NOMO-1 (cell line): ENCODE results near the gene SH3TC2.
A peak's percentile ranks its signal among the peaks of the same experiment; 100 is the strongest.

Experiments
- DNase-seq, 2 experiments: peaks; one replicate each; lab custom pipeline; 2025; ENCODE audit not compliant: unreplicated experiment in 2 of 2; lab: John Stamatoyannopoulos, UW

The SH3TC2 gene

DNA sequence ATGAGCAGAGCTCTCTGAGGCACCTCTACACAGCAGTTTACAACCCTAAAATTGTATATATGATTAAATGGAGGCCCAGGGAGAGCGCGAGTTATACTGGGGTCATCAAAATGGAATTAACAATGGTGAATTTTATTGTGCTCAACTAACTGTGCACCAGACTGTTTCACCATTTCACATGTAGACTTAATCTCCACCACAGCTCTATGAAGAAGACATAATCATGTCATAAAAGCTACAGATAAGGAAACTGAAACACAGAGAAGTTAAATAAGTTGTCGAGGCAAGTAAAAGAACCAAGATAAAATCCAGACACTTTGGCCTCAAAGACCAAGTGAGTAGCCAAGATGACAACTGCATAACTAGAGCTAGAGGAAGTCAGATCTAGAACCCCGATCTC, 1.5 kb downstream of the SH3TC2 start:
- DNase-seq, result no peak

DNA sequence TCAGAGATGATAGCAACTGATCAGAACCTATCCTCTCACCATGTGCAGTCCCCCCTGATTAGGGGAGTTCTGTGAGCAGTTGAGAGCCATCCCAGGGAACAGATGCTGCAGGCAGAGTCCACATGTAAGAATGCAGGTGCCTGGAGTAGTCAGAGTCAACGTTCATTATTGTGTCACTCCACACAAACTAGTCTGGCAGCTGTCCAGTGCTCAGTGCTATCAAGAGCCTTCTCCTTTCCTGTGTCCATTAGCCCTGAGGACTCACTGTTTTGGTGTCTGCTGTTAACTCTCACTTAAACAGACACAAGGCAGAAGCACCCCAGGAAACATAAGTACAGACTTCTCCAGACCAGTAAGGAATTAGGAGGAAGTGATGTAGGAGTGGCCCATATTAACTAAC, 2.5 kb downstream of the SH3TC2 start:
- peak in 1 of 2 experiments; percentile 27 for DNase-seq

- no peak for DNase-seq
These were observed 6.2 kb downstream of the SH3TC2 start for GRCh38 chr5:149056616-149057165.

DNA sequence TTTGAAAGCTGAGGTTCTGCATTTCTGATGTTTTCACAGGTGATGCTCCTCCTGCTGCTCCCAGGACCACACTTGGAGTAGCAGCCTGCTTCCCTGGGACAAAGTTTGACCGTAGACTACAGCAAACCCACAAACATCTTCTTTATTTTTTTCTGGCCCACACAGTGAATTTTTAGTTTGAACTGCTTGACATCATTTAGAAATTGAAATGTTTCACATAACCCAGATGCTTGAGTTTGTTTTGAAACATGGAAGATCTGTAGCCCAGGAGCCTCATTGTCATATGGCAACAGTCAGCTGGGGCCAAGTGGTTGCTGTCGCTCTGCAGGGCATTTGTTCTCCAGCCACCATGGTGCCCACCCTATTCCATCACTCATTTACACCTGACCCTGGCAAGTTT, 8.4 kb downstream of the SH3TC2 start:
- no peak for DNase-seq

DNA sequence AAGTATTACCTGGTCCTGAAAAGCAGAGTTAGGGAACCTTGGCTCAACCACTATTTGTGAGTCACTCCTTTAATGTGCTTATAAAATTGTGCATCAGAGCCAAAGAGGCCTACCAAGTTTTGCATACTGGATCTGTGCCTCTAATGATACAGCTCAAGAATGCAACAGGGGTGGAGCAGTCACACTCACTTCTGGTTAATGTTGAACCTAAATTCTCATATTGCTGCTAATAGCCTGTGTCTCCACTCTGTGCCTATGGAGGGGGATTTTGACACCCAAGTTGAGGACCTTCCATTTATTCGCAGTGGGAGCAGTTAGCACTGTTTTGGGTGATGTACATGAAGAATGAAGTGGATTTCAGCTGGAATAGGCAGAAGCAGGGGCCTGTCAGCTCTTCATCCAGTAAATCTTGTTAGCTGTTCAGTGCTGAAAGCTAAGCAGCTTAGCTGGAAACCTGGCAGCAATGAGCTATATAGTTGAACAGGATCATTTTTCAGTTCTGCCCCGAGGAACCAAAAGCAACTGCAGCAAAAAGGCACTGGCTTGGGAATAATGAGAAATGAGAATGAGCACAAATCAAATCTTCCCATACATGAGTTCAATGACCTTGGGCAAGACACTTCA, 9.7 kb downstream of the SH3TC2 start:
- no peak for DNase-seq

GRCh38 chr5:149049371-149049781, 13.5 kb downstream of the SH3TC2 start:
- no peak for DNase-seq

- no peak for DNase-seq
These were observed 14.1 kb downstream of the SH3TC2 start for GRCh38 chr5:149048811-149049210.

GRCh38 chr5:149047462-149047861, 15.4 kb downstream of the SH3TC2 start:
- no peak for DNase-seq

GRCh38 chr5:149046196-149046829, 16.5 kb downstream of the SH3TC2 start:
- no peak for DNase-seq

GRCh38 chr5:149045089-149045460, 17.8 kb downstream of the SH3TC2 start:
- DNase-seq, result peak in 1 of 2 experiments; percentile 44

- no peak for DNase-seq
These were observed 18.3 kb downstream of the SH3TC2 start for GRCh38 chr5:149044453-149045088.

DNA sequence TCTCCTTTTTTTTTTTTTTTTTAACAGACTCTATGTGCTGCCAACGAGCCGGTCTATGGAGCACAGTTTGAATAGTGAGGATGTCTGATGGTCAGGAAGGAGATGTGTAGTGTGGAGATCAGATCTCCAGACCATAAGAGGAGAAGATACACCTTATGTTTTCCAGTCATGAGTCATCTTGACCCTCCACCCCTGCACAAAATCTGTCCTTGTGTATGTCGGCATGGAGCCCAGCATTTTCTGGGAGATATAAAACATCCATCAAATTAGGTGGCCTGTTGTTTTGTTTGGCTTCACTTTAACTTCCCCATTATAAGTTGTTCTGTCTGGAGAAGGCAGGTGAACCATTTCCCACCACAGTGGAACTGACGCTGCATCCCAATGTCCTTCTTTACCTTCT, 19.2 kb downstream of the SH3TC2 start:
- DNase-seq, result no peak

- peak in 1 of 2 experiments; percentile 21 for DNase-seq
These were observed 20.0 kb downstream of the SH3TC2 start for GRCh38 chr5:149042865-149043264.

DNA sequence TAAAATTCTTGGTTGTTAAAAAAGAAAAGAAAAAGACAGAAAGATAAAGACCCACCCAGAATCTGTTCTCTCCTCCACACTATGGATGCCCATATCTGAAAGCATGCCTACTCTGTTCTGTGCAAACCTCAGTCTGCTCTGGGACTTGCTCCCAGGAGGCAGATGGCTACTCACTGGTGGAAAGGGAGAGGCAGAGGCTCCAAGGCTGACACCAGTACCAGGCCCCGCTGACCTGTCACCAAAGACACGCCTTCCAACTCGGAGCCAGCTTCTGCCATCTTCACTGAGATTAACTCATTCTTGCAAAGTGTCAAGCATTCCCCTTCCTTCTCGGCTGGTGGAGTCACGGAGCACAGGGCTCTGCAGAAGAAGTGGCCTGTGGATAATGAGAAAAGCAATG, 21.6 kb downstream of the SH3TC2 start:
- no peak for DNase-seq

- DNase-seq, result no peak
These were observed 22.4 kb downstream of the SH3TC2 start for GRCh38 chr5:149040421-149040820.

GRCh38 chr5:149039506-149039905, 23.4 kb downstream of the SH3TC2 start:
- peak; percentile 66 to 91 for DNase-seq

GRCh38 chr5:149038336-149039080, 24.4 kb downstream of the SH3TC2 start:
- DNase-seq, result no peak

DNA sequence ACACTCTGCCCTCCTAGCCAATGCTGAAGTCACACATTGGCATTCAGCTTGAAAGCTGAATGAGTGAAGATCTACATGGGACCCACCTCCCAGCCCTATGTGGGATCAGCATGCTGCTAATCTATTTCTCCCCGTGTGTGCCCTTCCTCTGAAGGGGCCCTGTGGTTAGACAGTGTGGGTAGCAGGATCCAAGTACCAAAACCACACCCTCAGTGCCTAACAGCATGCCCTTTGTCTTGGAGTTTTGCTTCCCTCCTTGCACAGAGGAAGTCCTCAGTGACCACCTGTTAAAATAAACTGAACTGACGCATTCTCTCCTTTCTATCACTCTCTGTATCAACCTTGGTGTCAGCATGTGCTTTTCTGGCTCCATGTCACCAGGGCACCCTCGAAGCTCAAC, 25.0 kb downstream of the SH3TC2 start:
- DNase-seq, result peak; percentile 87 to 96

GRCh38 chr5:149036970-149037369, 25.9 kb downstream of the SH3TC2 start:
- DNase-seq, result peak in 1 of 2 experiments; percentile 22

GRCh38 chr5:149036168-149036567, 26.7 kb downstream of the SH3TC2 start:
- no peak for DNase-seq

DNA sequence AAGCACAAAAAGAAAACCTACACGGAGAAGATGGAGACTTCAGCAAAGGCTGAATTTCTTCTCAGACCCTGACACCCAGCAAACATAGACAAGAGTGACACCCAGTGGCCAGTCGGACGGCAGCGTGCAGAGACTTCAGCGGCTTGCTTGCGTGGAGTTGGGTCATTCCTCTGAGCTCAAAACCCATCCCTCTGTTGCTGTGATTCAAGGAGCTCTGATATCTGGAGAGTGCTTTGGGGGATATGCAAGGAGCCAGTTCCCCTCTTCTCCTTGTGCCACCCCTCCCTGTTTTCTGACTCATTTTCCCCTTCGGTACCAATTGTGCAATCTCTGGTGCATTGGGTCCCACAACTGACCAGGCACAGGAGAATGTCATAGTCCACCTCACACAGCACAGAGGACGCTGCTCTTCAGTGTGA, 27.5 kb downstream of the SH3TC2 start:
- DNase-seq, result peak; percentile 69 to 85
